Type B pancreatic cell (in vitro differentiated cells): ENCODE data around the gene AMH. TPM values are rescaled to one million over a fixed set of nuclear protein-coding genes. Genes with fewer than 3 reads are reported as not detected.
"Not testable (repeated sequence)": the region's sequence is repeated elsewhere in the genome, so short reads cannot be mapped to it uniquely, and the experiment has no call there.

Source experiments
- DNase-seq: peaks from one replicate; pipeline ENCODE4 v3.0.0; 2021; ENCODE audit warnings: mixed read lengths; ENCODE audit not compliant: unreplicated experiment; ENCODE audit errors: extremely low spot score
- H3K27ac Mint-ChIP-seq: 2 replicates; pipeline ENCODE4 v1.8.0; 2021; ENCODE audit warnings: mild to moderate bottlenecking, mixed read lengths
- H3K27me3 Mint-ChIP-seq: 2 replicates; pipeline ENCODE4 v1.8.0; 2021; ENCODE audit warnings: mixed read lengths
- H3K36me3 Mint-ChIP-seq: 2 replicates; pipeline ENCODE4 v1.8.0; 2021; ENCODE audit warnings: mixed read lengths
- H3K4me1 Mint-ChIP-seq: one replicate; pipeline ENCODE4 v1.8.0; 2021; ENCODE audit warnings: mixed read lengths; ENCODE audit not compliant: unreplicated experiment
- H3K4me3 Mint-ChIP-seq: 2 replicates; pipeline ENCODE4 v1.8.0; 2021; ENCODE audit warnings: mild to moderate bottlenecking, mixed read lengths
- H3K9me3 Mint-ChIP-seq: 2 replicates; pipeline ENCODE4 v1.8.0; 2021; ENCODE audit warnings: mixed read lengths
- long read RNA-seq: library from polyadenylated mRNA; unstranded; transcript quantifications from one replicate; pipeline ENCODE4 v2.0.0, GENCODE V29; 2020
- total RNA-seq: library from RNA; stranded (reverse); gene quantifications from 2 replicates; pipeline ENCODE4 v1.2.1, GENCODE V29; 2021; ENCODE audit warnings: low replicate concordance
- TF ChIP-seq, protein P1 (sequence below): fragments of 200-600 bp; sonication (generic); conservative IDR thresholded peaks from 2 replicates; pipeline ENCODE4 v1.5.0; 2021; ENCODE audit warnings: antibody characterized with exemption, mild to moderate bottlenecking

AMH gene
- total RNA-seq, result 13.8 and 49.5 TPM in 2 replicates
- long read RNA-seq, result 0 reads

- Mint-ChIP-seq H3K27me3 (peaks cover 10% of the 10 kb centered on the region), H3K36me3 (no peaks in the 10 kb centered on the region), H3K4me1 (peaks cover 3% of the 10 kb centered on the region), H3K9me3 (no peaks in the 10 kb centered on the region), H3K27ac (no peak within 1 kb of the TSS), H3K4me3 (no peak within 1 kb of the TSS)
- TF ChIP-seq, protein P1, sequence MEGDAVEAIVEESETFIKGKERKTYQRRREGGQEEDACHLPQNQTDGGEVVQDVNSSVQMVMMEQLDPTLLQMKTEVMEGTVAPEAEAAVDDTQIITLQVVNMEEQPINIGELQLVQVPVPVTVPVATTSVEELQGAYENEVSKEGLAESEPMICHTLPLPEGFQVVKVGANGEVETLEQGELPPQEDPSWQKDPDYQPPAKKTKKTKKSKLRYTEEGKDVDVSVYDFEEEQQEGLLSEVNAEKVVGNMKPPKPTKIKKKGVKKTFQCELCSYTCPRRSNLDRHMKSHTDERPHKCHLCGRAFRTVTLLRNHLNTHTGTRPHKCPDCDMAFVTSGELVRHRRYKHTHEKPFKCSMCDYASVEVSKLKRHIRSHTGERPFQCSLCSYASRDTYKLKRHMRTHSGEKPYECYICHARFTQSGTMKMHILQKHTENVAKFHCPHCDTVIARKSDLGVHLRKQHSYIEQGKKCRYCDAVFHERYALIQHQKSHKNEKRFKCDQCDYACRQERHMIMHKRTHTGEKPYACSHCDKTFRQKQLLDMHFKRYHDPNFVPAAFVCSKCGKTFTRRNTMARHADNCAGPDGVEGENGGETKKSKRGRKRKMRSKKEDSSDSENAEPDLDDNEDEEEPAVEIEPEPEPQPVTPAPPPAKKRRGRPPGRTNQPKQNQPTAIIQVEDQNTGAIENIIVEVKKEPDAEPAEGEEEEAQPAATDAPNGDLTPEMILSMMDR, result no peak
- DNase-seq, result no peak
Measured at GRCh38 chr19:2249010-2249866, at the start of gene AMH. Gene AMH (plus strand): TSS chr19:2249323. CDS start chr19:2249333, 10 bp downstream.

- Mint-ChIP-seq H3K27me3 (no peaks in the 10 kb centered on the region), H3K4me3 (no peak overlapping the region), H3K36me3 (peaks cover 8% of the 10 kb centered on the region), H3K27ac (no peak overlapping the region), H3K9me3 (no peaks in the 10 kb centered on the region), H3K4me1 (peaks cover 5% of the 10 kb centered on the region)
- DNase-seq, result no peak
- TF ChIP-seq, protein P1, result no peak
Measured at GRCh38 chr19:2199861-2200623, 49.1 kb upstream of the AMH start.

- not testable (repeated sequence) for H3K4me1 Mint-ChIP-seq, DNase-seq, H3K27ac Mint-ChIP-seq, H3K27me3 Mint-ChIP-seq, H3K9me3 Mint-ChIP-seq, H3K4me3 Mint-ChIP-seq
- H3K36me3 Mint-ChIP-seq, result peaks cover 12% of the 10 kb centered on the region
Measured at GRCh38 chr19:2200624-2201294, 48.4 kb upstream of the AMH start.

DNA sequence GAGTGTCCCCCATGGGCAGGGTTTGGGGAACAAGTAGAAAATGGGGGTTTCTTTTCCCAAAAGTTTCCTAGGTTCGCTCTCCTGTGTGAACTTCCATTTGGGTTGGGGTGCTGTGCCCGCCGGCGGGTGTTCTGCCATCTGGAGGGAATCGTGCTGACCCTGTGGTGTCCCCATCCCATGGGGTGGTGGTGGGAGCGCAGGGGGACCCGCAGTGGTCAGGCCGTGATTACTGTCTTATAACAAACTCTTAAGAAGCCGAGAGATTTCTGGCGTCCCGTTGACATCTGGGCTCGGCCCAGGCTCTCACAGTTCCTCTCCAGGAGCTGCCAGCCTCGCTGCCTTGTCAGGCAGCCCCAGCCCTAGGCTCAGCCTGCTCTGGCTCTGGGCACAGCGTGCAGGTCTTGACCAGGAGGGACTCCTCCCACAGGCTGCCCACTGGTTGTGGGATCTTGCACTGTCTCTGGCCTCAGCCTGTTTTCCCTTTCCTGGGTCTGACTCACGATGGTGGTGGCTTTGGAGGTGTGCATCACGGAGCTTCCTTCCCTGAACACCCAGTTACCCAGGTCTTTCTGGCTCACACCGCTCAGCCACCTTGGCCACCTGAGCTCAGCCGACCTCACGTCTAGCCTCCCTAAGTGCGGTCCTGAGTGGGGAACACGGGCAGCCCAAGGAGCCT is 47.5 kb upstream of the AMH start:
- Mint-ChIP-seq H3K27ac (no peak overlapping the region), H3K4me3 (no peak overlapping the region), H3K4me1 (peaks cover 5% of the 10 kb centered on the region), H3K27me3 (no peaks in the 10 kb centered on the region), H3K9me3 (no peaks in the 10 kb centered on the region), H3K36me3 (peaks cover 12% of the 10 kb centered on the region)
- no peak for DNase-seq
- TF ChIP-seq, protein P1, result no peak

DNA sequence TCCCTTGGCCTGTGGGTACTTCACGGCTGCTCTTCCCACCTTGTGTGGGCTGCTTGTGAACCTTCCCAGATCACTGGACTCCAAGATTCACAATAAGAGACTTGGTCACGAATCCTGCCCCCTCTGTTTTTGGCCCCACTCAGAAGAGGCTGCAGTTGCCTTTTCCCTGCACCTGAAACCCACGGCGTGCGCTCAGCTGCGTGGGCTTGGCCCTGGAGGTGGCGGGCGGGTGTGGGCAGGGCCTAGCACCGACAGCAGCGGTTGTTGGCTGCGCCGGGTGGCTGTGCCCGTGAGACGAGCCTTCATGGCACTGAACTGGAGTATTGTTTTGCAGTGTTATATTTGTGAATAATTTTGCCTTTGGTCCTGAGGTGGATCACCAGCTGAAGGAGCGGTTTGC is 46.8 kb upstream of the AMH start:
- Mint-ChIP-seq H3K27me3 (no peaks in the 10 kb centered on the region), H3K9me3 (no peaks in the 10 kb centered on the region), H3K4me3 (no peak overlapping the region), H3K27ac (no peak overlapping the region), H3K4me1 (peaks cover 5% of the 10 kb centered on the region), H3K36me3 (peaks cover 12% of the 10 kb centered on the region)
- no peak for DNase-seq
- TF ChIP-seq, protein P1, result no peak
